Kidney epithelial cell (primary cell): ENCODE results near the gene NCR3LG1. TPM values are rescaled to one million over a fixed set of nuclear protein-coding genes. Genes with fewer than 3 reads are reported as not detected.

Source experiments
- DNase-seq: peaks from one replicate; pipeline ENCODE4 v3.0.0-alpha.2; 2010; ENCODE audit warnings: low read depth
- H3K27me3 ChIP-seq: 2 replicates; pipeline ENCODE4 v1.6.0; 2011; ENCODE audit warnings: low read length; ENCODE audit not compliant: control insufficient read depth, insufficient read depth
- H3K36me3 ChIP-seq: 2 replicates; pipeline ENCODE4 v1.5.1; 2011; ENCODE audit warnings: low read length; ENCODE audit not compliant: control insufficient read depth, insufficient read depth
- H3K4me3 ChIP-seq: 2 replicates; pipeline ENCODE4 v1.5.1; 2011; ENCODE audit warnings: low read depth, mild to moderate bottlenecking, control low read depth, low read length
- CTCF ChIP-seq: IDR thresholded peaks from 2 replicates; pipeline ENCODE4 v1.5.1; 2011; ENCODE audit warnings: mild to moderate bottlenecking, moderate library complexity, low read length, control low read depth, inconsistent platforms; ENCODE audit not compliant: insufficient read depth, poor library complexity, severe bottlenecking
- total RNA-seq: library from RNA; depleted of rRNA; stranded (reverse); fragments of >200 nt; gene quantifications from 2 replicates; pipeline ENCODE4 v1.2.3, GENCODE V29; 2015

Gene NCR3LG1
- total RNA-seq, 1 donor from 2014 or later, result 10.1 TPM

DNA sequence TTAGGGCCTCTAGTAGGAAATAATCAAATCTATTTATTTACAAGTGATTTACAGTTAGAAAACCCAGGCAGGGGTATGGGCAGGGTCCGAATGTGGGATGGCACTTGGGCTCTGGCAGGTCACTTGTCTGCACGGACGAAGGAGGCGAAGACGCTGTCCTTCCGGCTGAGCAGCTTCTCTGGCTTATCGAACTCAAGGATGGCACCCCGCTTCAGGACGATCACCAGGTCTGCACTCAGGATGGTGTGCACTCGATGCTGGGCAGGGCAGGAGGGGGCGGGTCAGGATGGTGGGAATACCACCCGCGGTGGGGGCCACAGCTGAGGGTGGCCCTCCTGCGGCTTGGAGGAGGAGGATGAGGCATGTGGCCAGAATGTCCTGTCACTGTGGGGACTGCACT lies 41.3 kb downstream of the NCR3LG1 start:
- no peak for DNase-seq
- TF ChIP-seq CTCF, result no peak
- Histone ChIP-seq H3K4me3 (no peak overlapping the region), H3K27me3 (peaks cover 22% of the 10 kb centered on the region), H3K36me3 (no peaks in the 10 kb centered on the region)

- H3K4me3 ChIP-seq, result no peak overlapping the region
- no peak for DNase-seq
- no peak for TF ChIP-seq CTCF
- no peaks in the 10 kb centered on the region for H3K36me3 ChIP-seq
- H3K27me3 ChIP-seq, result peaks cover 20% of the 10 kb centered on the region
Measured at GRCh38 chr11:17393472-17393871, 41.9 kb downstream of the NCR3LG1 start.

- no peak for TF ChIP-seq CTCF
- H3K27me3 ChIP-seq, result peaks cover 17% of the 10 kb centered on the region
- no peak for DNase-seq
- H3K4me3 ChIP-seq, result no peak overlapping the region
- H3K36me3 ChIP-seq, result no peaks in the 10 kb centered on the region
Measured at GRCh38 chr11:17394743-17395390, 43.3 kb downstream of the NCR3LG1 start.

DNA sequence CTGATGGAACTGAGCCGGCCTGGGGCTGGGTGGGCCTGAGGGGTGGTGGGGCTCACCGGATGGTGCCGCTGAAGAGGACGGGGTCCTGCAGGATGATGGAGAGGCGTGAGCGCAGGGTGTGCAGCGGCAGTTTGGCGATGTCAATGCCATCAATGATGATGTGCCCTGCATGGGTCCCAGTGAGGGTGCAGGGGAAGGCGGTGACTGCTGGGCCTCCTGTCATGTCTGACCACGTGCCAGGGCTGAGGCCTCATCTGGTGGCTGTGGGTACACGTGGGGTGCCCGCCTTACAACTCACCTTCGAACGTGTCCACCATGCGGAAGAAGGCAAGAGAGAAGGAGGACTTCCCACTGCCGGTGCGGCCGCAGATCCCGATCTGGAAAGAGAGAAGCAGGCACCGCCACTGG lies 44.0 kb downstream of the NCR3LG1 start:
- Histone ChIP-seq H3K27me3 (peaks cover 14% of the 10 kb centered on the region), H3K36me3 (no peaks in the 10 kb centered on the region), H3K4me3 (no peak overlapping the region)
- DNase-seq, result no peak
- no peak for TF ChIP-seq CTCF

DNA sequence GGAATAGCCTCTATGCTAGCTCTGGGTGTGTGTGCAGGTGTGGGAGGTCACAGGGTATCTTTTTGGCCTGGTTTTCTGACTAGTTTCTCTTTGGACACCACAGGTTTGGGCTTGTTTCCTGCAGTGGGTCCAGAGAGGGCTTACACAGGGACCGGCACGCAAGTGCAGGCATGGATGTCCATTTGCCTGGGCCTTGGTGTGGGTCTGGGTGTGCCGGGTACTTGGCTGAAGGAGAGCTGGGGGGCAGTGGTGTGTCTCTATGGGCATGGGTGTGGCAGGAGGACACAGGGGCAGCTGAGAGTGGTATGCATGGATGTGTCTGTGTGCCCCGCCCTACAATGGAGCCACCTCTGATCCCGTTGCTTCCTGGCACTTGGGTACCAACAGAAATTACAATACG lies 44.4 kb downstream of the NCR3LG1 start:
- no peak for TF ChIP-seq CTCF
- Histone ChIP-seq H3K4me3 (no peak overlapping the region), H3K36me3 (no peaks in the 10 kb centered on the region), H3K27me3 (peaks cover 12% of the 10 kb centered on the region)
- DNase-seq, result no peak
